ENCODE results near the gene DCN.

DCN gene

GRCh38 chr12:91133871-91134270, 48.7 kb downstream of the DCN start:
- Histone ChIP-seq H3K27me3 (ENCODE audit: control insufficient read depth, low read length) (no peaks in the 10 kb centered on the region), H3K36me3 (ENCODE audit: control insufficient read depth, low read length) (no peaks in the 10 kb centered on the region), H4K20me1 (ENCODE audit: control insufficient read depth, insufficient read depth, low read depth, low read length) (no peaks in the 10 kb centered on the region), H3K79me2 (ENCODE audit: control insufficient read depth, low read length) (no peaks in the 10 kb centered on the region), H3K9me2 (replicated peaks; ENCODE audit: control insufficient read depth, low read length) (no peaks in the 10 kb centered on the region), H3K4me3 (ENCODE audit: low read length) (no peak overlapping the region), H3K4me2 (ENCODE audit: low read length) (no peak overlapping the region), H3F3A (ENCODE audit: control insufficient read depth, insufficient read depth) (no peaks in the 10 kb centered on the region), H3K9me3 (ENCODE audit: control insufficient read depth, insufficient read depth, low read length) (no peaks in the 10 kb centered on the region), H3K4me1 (ENCODE audit: control insufficient read depth, low read length) (no peaks in the 10 kb centered on the region), H3K27ac (ENCODE audit: low read depth, low read length) (no peak overlapping the region)
- TF ChIP-seq CTCF (IDR thresholded peaks at IDR 0.05; ENCODE audit: low read depth, low read length, poor library complexity, severe bottlenecking) (no peak), EZH2phosphoT487 (IDR thresholded peaks at IDR 0.05; ENCODE audit: borderline replicate concordance, low read length) (no peak)

- Histone ChIP-seq H3K4me2 (ENCODE audit: low read length) (no peak overlapping the region), H3K9me2 (replicated peaks; ENCODE audit: control insufficient read depth, low read length) (no peaks in the 10 kb centered on the region), H3K9me3 (ENCODE audit: control insufficient read depth, insufficient read depth, low read length) (no peaks in the 10 kb centered on the region), H3K27ac (ENCODE audit: low read depth, low read length) (no peak overlapping the region), H3K27me3 (ENCODE audit: control insufficient read depth, low read length) (no peaks in the 10 kb centered on the region), H3K79me2 (ENCODE audit: control insufficient read depth, low read length) (no peaks in the 10 kb centered on the region), H3K4me1 (ENCODE audit: control insufficient read depth, low read length) (no peaks in the 10 kb centered on the region), H3F3A (ENCODE audit: control insufficient read depth, insufficient read depth) (no peaks in the 10 kb centered on the region), H4K20me1 (ENCODE audit: control insufficient read depth, insufficient read depth, low read depth, low read length) (no peaks in the 10 kb centered on the region), H3K4me3 (ENCODE audit: low read length) (no peak overlapping the region), H3K36me3 (ENCODE audit: control insufficient read depth, low read length) (no peaks in the 10 kb centered on the region)
- TF ChIP-seq CTCF (IDR thresholded peaks at IDR 0.05; ENCODE audit: low read depth, low read length, poor library complexity, severe bottlenecking) (no peak), EZH2phosphoT487 (IDR thresholded peaks at IDR 0.05; ENCODE audit: borderline replicate concordance, low read length) (no peak)
These were observed 52.8 kb downstream of the DCN start for GRCh38 chr12:91129662-91130362.

- no peak overlapping the region for H3K4me2 ChIP-seq (ENCODE audit: low read length)
- TF ChIP-seq CTCF (IDR thresholded peaks at IDR 0.05; ENCODE audit: low read depth, low read length, poor library complexity, severe bottlenecking) (no peak), EZH2phosphoT487 (IDR thresholded peaks at IDR 0.05; ENCODE audit: borderline replicate concordance, low read length) (no peak)
These were observed 54.9 kb downstream of the DCN start for GRCh38 chr12:91127751-91128150.

More at GRCh38 chr12:91127751-91128150, 54.9 kb downstream of the DCN start:
- no peaks in the 10 kb centered on the region for H3K27me3 ChIP-seq (ENCODE audit: control insufficient read depth, low read length)
- no peaks in the 10 kb centered on the region for H3K9me2 ChIP-seq (replicated peaks; ENCODE audit: control insufficient read depth, low read length)
- H3K4me3 ChIP-seq (ENCODE audit: low read length) = no peak overlapping the region
- no peaks in the 10 kb centered on the region for H3K79me2 ChIP-seq (ENCODE audit: control insufficient read depth, low read length)
- H3K9me3 ChIP-seq (ENCODE audit: control insufficient read depth, insufficient read depth, low read length) = no peaks in the 10 kb centered on the region
- H3K4me1 ChIP-seq (ENCODE audit: control insufficient read depth, low read length) = no peaks in the 10 kb centered on the region
- H3K36me3 ChIP-seq (ENCODE audit: control insufficient read depth, low read length) = no peaks in the 10 kb centered on the region
- no peaks in the 10 kb centered on the region for H4K20me1 ChIP-seq (ENCODE audit: control insufficient read depth, insufficient read depth, low read depth, low read length)
- H3F3A ChIP-seq (ENCODE audit: control insufficient read depth, insufficient read depth) = no peaks in the 10 kb centered on the region
- no peak overlapping the region for H3K27ac ChIP-seq (ENCODE audit: low read depth, low read length)

Measured in DOHH2 (cell line).